ENCODE results near the gene LSM3.

GRCh38 chr3:14208977-14209394 lies 30.4 kb downstream of the LSM3 start:
- TF ChIP-seq, protein P1, sequence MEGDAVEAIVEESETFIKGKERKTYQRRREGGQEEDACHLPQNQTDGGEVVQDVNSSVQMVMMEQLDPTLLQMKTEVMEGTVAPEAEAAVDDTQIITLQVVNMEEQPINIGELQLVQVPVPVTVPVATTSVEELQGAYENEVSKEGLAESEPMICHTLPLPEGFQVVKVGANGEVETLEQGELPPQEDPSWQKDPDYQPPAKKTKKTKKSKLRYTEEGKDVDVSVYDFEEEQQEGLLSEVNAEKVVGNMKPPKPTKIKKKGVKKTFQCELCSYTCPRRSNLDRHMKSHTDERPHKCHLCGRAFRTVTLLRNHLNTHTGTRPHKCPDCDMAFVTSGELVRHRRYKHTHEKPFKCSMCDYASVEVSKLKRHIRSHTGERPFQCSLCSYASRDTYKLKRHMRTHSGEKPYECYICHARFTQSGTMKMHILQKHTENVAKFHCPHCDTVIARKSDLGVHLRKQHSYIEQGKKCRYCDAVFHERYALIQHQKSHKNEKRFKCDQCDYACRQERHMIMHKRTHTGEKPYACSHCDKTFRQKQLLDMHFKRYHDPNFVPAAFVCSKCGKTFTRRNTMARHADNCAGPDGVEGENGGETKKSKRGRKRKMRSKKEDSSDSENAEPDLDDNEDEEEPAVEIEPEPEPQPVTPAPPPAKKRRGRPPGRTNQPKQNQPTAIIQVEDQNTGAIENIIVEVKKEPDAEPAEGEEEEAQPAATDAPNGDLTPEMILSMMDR (IDR thresholded peaks at IDR 0.05) = no peak
- no peak for TF ChIP-seq POLR2A (IDR thresholded peaks at IDR 0.05)

Data from adrenal gland (tissue), 5 donors.